IMR-90 (cell line): Measurements from ENCODE around the gene C5orf58. TPM values are rescaled to one million over a fixed set of nuclear protein-coding genes. Genes with fewer than 3 reads are reported as not detected.

ENCODE experiments used
- ATAC-seq: fragments of 200-7000 bp; cut with Tn5 transposase; 2 replicates; pipeline ENCODE4 v1.9.1; 2020; ENCODE audit warnings: low read depth, mild to moderate bottlenecking, moderate library complexity
- BruUV-seq: library from RNA; stranded (reverse); fragments of 400-500 nt; replicated peaks from 2 replicates; lab custom pipeline; 2021; lab: Mats Ljungman, UMichigan
- CTCF ChIA-PET: fragments of 300-600 bp; formaldehyde crosslinking; extraction: SDS; loops from one replicate; lab custom pipeline; 2021; ENCODE audit warnings: antibody characterized with exemption; lab: Yijun Ruan, JAX
- POLR2A ChIA-PET: fragments of 300-600 bp; sonication (Branson Sonifier 250); formaldehyde crosslinking; loops from one replicate; lab custom pipeline; 2022; ENCODE audit warnings: antibody characterized with exemption; ENCODE audit not compliant: unreplicated experiment; lab: Charles Lee
- DNase-seq: peaks from one replicate; pipeline ENCODE4 v3.0.0; 2013
- H2AFZ ChIP-seq: replicated peaks from 2 replicates; pipeline ENCODE3; 2013; ENCODE audit warnings: low read length, mild to moderate bottlenecking; ENCODE audit not compliant: poor library complexity
- H2AK5ac ChIP-seq: 2 replicates; pipeline ENCODE4 v1.6.1; 2013; ENCODE audit warnings: low read depth, low read length, inconsistent platforms
- H2AK9ac ChIP-seq: replicated peaks from 2 replicates; pipeline ENCODE3; 2013; ENCODE audit warnings: mild to moderate bottlenecking, low read depth, low read length, moderate library complexity; ENCODE audit not compliant: poor library complexity
- H2BK120ac ChIP-seq: 2 replicates; pipeline ENCODE4 v1.6.1; 2013; ENCODE audit warnings: low read depth, low read length, inconsistent platforms
- H2BK15ac ChIP-seq: 3 replicates; pipeline ENCODE4 v1.6.1; 2013; ENCODE audit warnings: low read depth, low read length, inconsistent platforms
- H2BK20ac ChIP-seq: 2 replicates; pipeline ENCODE4 v1.6.1; 2013; ENCODE audit warnings: low read depth, mild to moderate bottlenecking, inconsistent platforms, low read length, moderate library complexity
- H2BK5ac ChIP-seq: 2 replicates; pipeline ENCODE4 v1.6.1; 2013; ENCODE audit warnings: mild to moderate bottlenecking, low read depth, low read length, inconsistent platforms; ENCODE audit not compliant: poor library complexity, severe bottlenecking
- H3K14ac ChIP-seq: replicated peaks from 2 replicates; pipeline ENCODE4 v1.6.1; 2013; ENCODE audit warnings: low read depth, low read length, inconsistent platforms
- H3K18ac ChIP-seq: 2 replicates; pipeline ENCODE4 v1.6.1; 2013; ENCODE audit warnings: low read depth, low read length, control low read depth
- H3K23ac ChIP-seq: 2 replicates; pipeline ENCODE4 v1.6.1; 2013; ENCODE audit warnings: low read depth, low read length, inconsistent platforms
- H3K27ac ChIP-seq: 2 replicates; pipeline ENCODE4 v1.5.1; 2013; ENCODE audit warnings: mild to moderate bottlenecking, control low read depth, low read length; ENCODE audit not compliant: insufficient read depth
- H3K27me3 ChIP-seq: 2 replicates; pipeline ENCODE4 v1.6.1; 2013; ENCODE audit warnings: low read length; ENCODE audit not compliant: control insufficient read depth, insufficient read depth
- H3K36me3 ChIP-seq: 2 replicates; pipeline ENCODE4 v1.6.1; 2013; ENCODE audit warnings: low read length, mixed read lengths; ENCODE audit not compliant: control insufficient read depth, insufficient read depth
- H3K4ac ChIP-seq: 2 replicates; pipeline ENCODE4 v1.6.1; 2013; ENCODE audit warnings: low read depth, low read length, inconsistent platforms
- H3K4me1 ChIP-seq: 2 replicates; pipeline ENCODE4 v1.6.1; 2013; ENCODE audit warnings: low read length, mixed read lengths; ENCODE audit not compliant: control insufficient read depth, insufficient read depth
- H3K4me2 ChIP-seq: 2 replicates; pipeline ENCODE4 v1.6.1; 2013; ENCODE audit warnings: low read depth, mild to moderate bottlenecking, control low read depth, low read length, moderate library complexity
- H3K4me3 ChIP-seq: 2 replicates; pipeline ENCODE4 v1.5.1; 2013; ENCODE audit warnings: low read depth, mild to moderate bottlenecking, control low read depth, low read length, moderate library complexity; ENCODE audit not compliant: insufficient read depth
- H3K56ac ChIP-seq: 2 replicates; pipeline ENCODE4 v1.6.1; 2013; ENCODE audit warnings: low read length, inconsistent platforms; ENCODE audit not compliant: insufficient read depth; ENCODE audit errors: extremely low read depth
- H3K79me1 ChIP-seq, 2 experiments: 2 replicates each; pipeline ENCODE4 v1.6.1; 2013; ENCODE audit warnings: low read length in 2 of 2, inconsistent platforms in 1 of 2, low read depth in 1 of 2
- H3K9ac ChIP-seq: 2 replicates; pipeline ENCODE4 v1.6.1; 2013; ENCODE audit warnings: low read depth, low read length, control low read depth
- H3K9me1 ChIP-seq: 2 replicates; pipeline ENCODE4 v1.6.1; 2013; ENCODE audit warnings: low read length, inconsistent platforms; ENCODE audit not compliant: insufficient read depth
- H3K9me3 ChIP-seq: 2 replicates; pipeline ENCODE4 v1.6.1; 2013; ENCODE audit warnings: low read length; ENCODE audit not compliant: control insufficient read depth, insufficient read depth
- H4K20me1 ChIP-seq: 2 replicates; pipeline ENCODE4 v1.6.1; 2013; ENCODE audit warnings: low read length, inconsistent platforms; ENCODE audit not compliant: insufficient read depth
- H4K5ac ChIP-seq: 2 replicates; pipeline ENCODE4 v1.6.1; 2013; ENCODE audit warnings: mild to moderate bottlenecking, low read depth, low read length, control low read depth
- H4K8ac ChIP-seq, 2 experiments: 2 replicates each; pipeline ENCODE4 v1.6.1; 2013; ENCODE audit warnings: low read depth in 2 of 2, low read length in 2 of 2, control low read depth in 1 of 2, inconsistent platforms in 1 of 2
- H4K91ac ChIP-seq: 2 replicates; pipeline ENCODE4 v1.6.1; 2013; ENCODE audit warnings: low read depth, low read length, inconsistent platforms; ENCODE audit not compliant: insufficient read depth
- BHLHE40 ChIP-seq: fragments of 150-350 bp; IDR thresholded peaks from 2 replicates; pipeline ENCODE4 v1.6.1; 2016; ENCODE audit warnings: mild to moderate bottlenecking, low read depth, low read length
- CEBPB ChIP-seq: IDR thresholded peaks from 2 replicates; pipeline ENCODE4 v1.6.1; 2012; ENCODE audit warnings: low read depth, low read length, improper control_type of control experiment
- CHD1 ChIP-seq: IDR thresholded peaks from 2 replicates; pipeline ENCODE4 v1.6.1; 2012; ENCODE audit warnings: low read depth, low read length, improper control_type of control experiment
- CTCF ChIP-seq: conservative IDR thresholded peaks from 2 replicates; pipeline ENCODE4 v1.5.1; 2012; ENCODE audit warnings: mild to moderate bottlenecking, low read depth, low read length, improper control_type of control experiment
- ELK1 ChIP-seq: fragments of 150-350 bp; IDR thresholded peaks from 2 replicates; pipeline ENCODE4 v1.6.1; 2016; ENCODE audit warnings: low read depth, mild to moderate bottlenecking, low read length, moderate library complexity, borderline replicate concordance
- FOS ChIP-seq: fragments of 150-350 bp; IDR thresholded peaks from 2 replicates; pipeline ENCODE4 v1.6.1; 2016; ENCODE audit warnings: low read depth, low read length
- MXI1 ChIP-seq: IDR thresholded peaks from 2 replicates; pipeline ENCODE4 v1.6.1; 2012; ENCODE audit warnings: low read depth, mild to moderate bottlenecking, low read length, moderate library complexity, borderline replicate concordance
- NFE2L2 ChIP-seq: fragments of 150-350 bp; IDR thresholded peaks from 2 replicates; pipeline ENCODE4 v1.6.1; 2016; ENCODE audit warnings: low read depth, mild to moderate bottlenecking, low read length
- POLR2A ChIP-seq: IDR thresholded peaks from 2 replicates; pipeline ENCODE4 v1.6.1; 2012; ENCODE audit warnings: mild to moderate bottlenecking, low read depth, low read length
- RAD21 ChIP-seq: IDR thresholded peaks from 2 replicates; pipeline ENCODE4 v1.6.1; 2012; ENCODE audit warnings: low read length, improper control_type of control experiment
- RCOR1 ChIP-seq: IDR thresholded peaks from 2 replicates; pipeline ENCODE4 v1.6.1; 2012; ENCODE audit warnings: mild to moderate bottlenecking, low read length, improper control_type of control experiment; ENCODE audit not compliant: insufficient replicate concordance
- RFX5 ChIP-seq: IDR thresholded peaks from 2 replicates; pipeline ENCODE4 v1.8.0; 2012; ENCODE audit warnings: low read depth, mild to moderate bottlenecking, low read length, moderate library complexity
- SMC3 ChIP-seq: fragments of 150-350 bp; IDR thresholded peaks from 2 replicates; pipeline ENCODE4 v1.6.1; 2016; ENCODE audit warnings: low read depth, mild to moderate bottlenecking, antibody characterized with exemption, low read length, moderate library complexity
- WGBS, 2 experiments: methylation state at CpG; one replicate each; pipeline versions ENCODE4 v1.1.5 to v1.1.7; 2013; ENCODE audit warnings: missing lambda C conversion rate in 2 of 2; ENCODE audit not compliant: insufficient read length in 1 of 2; ENCODE audit errors: extremely low coverage in 2 of 2; 5-methylcytosine and 5-hydroxymethylcytosine counted together
- dilution Hi-C: fragments of 300-500 bp; cut with HindIII; formaldehyde crosslinking; loops from one replicate; pipeline ENCODE4 v1.14.3; 2018; ENCODE audit warnings: low sequenced_read_pairs; ENCODE audit not compliant: unreplicated experiment
- in situ Hi-C: fragments of 300-500 bp; cut with MboI; formaldehyde crosslinking; loops from 3 replicates; pipeline ENCODE4 v1.14.3; 2019; ENCODE audit warnings: low sequenced_read_pairs, inconsistent platforms, mixed read lengths
- intact Hi-C: fragments of 100-400 bp; cut with micrococcal nuclease; formaldehyde crosslinking; loops from 2 replicates; pipeline ENCODE4 v1.10.0; 2022
- polyA plus RNA-seq, 3 experiments: library from polyadenylated mRNA; depleted of rRNA; stranded (reverse); fragments of >200 nt; gene quantifications; 2 replicates each; pipeline ENCODE4 v1.2.3, GENCODE V29; 2012; ENCODE audit warnings: low replicate concordance in 1 of 3
- total RNA-seq: library from RNA; depleted of rRNA; stranded (reverse); fragments of >200 nt; gene quantifications from 2 replicates; pipeline ENCODE4 v1.2.3, GENCODE V29; 2012

C5orf58 gene
- total and polyA plus RNA-seq, 2 of the 4 experiments (the other 2 are of a cell fraction), result not detected

- no peak for TF ChIP-seq ELK1
These were observed 46.0 kb downstream of the C5orf58 start (continued) for GRCh38 chr5:170278611-170279458.

GRCh38 chr5:170279459-170279817, 46.7 kb downstream of the C5orf58 start:
- H2BK15ac ChIP-seq, result no peak overlapping the region
- H3K9ac ChIP-seq, result no peak overlapping the region
- no peak overlapping the region for H2BK20ac ChIP-seq
- CTCF ChIA-PET, result interaction anchor here (0.5 to 0.8 kb wide), 2 partner anchors 147 to 242 kb away, joined by 3 to 5 read pairs; no protein-coding TSS in a partner anchor
- DNase-seq, result no peak
- H3K36me3 ChIP-seq, result no peaks in the 10 kb centered on the region
- H3K27ac ChIP-seq, result no peak overlapping the region
- POLR2A ChIA-PET, result no interaction called here
- intact Hi-C loops, result no loop called here
- H3K4me3 ChIP-seq, result no peak overlapping the region
- H3K4ac ChIP-seq, result no peak overlapping the region
- H3K56ac ChIP-seq, result no peak overlapping the region
- H3K9me3 ChIP-seq, result no peaks in the 10 kb centered on the region
- BruUV-seq, result no TSS peak
- no CpG with 5 or more reads among the region's 4 CpGs for WGBS, 2 experiments
- dilution Hi-C loops, result no loop called here
- no peaks in the 10 kb centered on the region for H3K9me1 ChIP-seq
- no peaks in the 10 kb centered on the region for H3K4me1 ChIP-seq
- H4K8ac ChIP-seq, result no peak overlapping the region
- no peak overlapping the region for H3K4me2 ChIP-seq
- no peaks in the 10 kb centered on the region for H3K27me3 ChIP-seq
- no peak overlapping the region for H2BK5ac ChIP-seq
- H3K14ac ChIP-seq, result no peak overlapping the region
- H3K18ac ChIP-seq, result no peak overlapping the region
- H3K23ac ChIP-seq, result no peak overlapping the region
- H2BK120ac ChIP-seq, result no peak overlapping the region
- no peak overlapping the region for H2AK9ac ChIP-seq
- ATAC-seq, result no peak
- H4K20me1 ChIP-seq, result no peaks in the 10 kb centered on the region
- in situ Hi-C loops, result no loop called here
- H4K5ac ChIP-seq, result no peak overlapping the region
- H3K79me1 ChIP-seq, result no peaks in the 10 kb centered on the region
- no peak overlapping the region for H4K91ac ChIP-seq
- no peak overlapping the region for H2AFZ ChIP-seq
- H2AK5ac ChIP-seq, result no peak overlapping the region
- TF ChIP-seq FOS, result no peak
- TF ChIP-seq ELK1, result no peak
- TF ChIP-seq NFE2L2, result no peak
- no peak for TF ChIP-seq BHLHE40
- TF ChIP-seq MXI1, result no peak
- TF ChIP-seq CTCF, result no peak
- no peak for TF ChIP-seq POLR2A
- no peak for TF ChIP-seq RCOR1
- TF ChIP-seq RFX5, result no peak
- TF ChIP-seq SMC3, result no peak
- TF ChIP-seq CHD1, result no peak
- TF ChIP-seq CEBPB, result no peak
- TF ChIP-seq RAD21, result no peak
